Islet precursor cell (in vitro differentiated cells): ENCODE data around the gene AIG1.
A peak's percentile ranks its signal among the peaks of the same experiment; 100 is the strongest.
"Not testable (repeated sequence)": the region's sequence is repeated elsewhere in the genome, so short reads cannot be mapped to it uniquely, and the experiment has no call there.

Experiments used
- DNase-seq: peaks from one replicate; pipeline ENCODE4 v3.0.0-alpha.2; 2018

Gene AIG1

DNA sequence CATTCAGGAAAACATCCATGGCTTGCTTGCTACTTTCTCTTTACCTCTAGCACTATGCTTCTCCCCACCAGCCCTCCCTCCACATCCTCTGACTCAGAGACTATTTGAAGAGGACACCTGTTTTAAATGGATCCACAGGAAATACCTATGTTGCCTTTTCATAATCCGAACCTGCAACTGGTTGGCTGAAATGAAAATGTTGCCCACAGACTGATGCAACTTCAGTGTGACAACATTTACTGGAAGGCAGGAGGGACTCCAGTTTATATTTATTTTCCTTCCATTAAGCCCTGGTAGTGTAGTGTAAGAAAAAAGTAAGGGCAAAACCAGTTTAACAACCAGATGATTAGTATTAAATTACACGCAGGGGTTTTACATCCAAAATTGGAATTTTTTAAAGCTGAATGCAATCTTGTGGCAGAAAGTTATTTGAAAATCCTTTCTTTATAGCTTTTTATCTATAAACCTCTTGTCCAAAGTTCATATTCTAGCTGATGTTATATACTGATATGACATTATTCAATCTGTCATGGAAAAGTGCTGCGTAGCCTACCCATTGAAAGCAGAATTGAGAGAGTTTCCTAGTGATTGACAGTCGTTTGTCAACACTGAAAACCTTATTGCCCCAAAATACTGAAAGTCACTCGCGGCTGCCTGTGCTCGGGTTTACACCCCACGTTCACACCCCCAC, 881 bp upstream of the AIG1 start:
- DNase-seq, result peak; percentile 75

GRCh38 chr6:143060354-143060805, 309 bp upstream of the AIG1 start:
- DNase-seq, result peak; percentile 92

- no peak for DNase-seq
Observed at GRCh38 chr6:143061597-143062385, 1.1 kb downstream of the AIG1 start.

GRCh38 chr6:143062551-143062950, 1.9 kb downstream of the AIG1 start:
- DNase-seq, result no peak

DNA sequence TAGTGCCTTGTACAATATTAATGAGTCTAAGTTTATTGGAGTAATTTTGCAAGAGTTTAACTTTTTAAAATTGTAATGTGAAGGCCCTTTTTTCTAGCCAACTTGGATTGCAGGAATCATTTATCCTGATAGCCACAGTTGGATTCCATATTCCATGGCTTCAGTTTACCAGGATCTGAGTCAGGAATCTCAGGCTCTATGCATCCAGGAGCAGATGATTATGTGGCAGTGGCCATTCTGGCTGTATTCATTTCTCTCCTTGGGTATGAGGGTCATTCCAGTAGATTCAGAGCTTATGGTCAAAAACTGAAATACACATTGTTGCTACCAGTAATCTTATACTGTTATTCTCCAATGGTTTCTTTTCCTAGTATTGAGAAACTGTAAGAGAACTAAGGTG, 2.9 kb downstream of the AIG1 start:
- no peak for DNase-seq

- no peak for DNase-seq
Observed at GRCh38 chr6:143064271-143064670, 3.6 kb downstream of the AIG1 start.

GRCh38 chr6:143064951-143065683, 4.4 kb downstream of the AIG1 start:
- DNase-seq, result peak; percentile 69

DNA sequence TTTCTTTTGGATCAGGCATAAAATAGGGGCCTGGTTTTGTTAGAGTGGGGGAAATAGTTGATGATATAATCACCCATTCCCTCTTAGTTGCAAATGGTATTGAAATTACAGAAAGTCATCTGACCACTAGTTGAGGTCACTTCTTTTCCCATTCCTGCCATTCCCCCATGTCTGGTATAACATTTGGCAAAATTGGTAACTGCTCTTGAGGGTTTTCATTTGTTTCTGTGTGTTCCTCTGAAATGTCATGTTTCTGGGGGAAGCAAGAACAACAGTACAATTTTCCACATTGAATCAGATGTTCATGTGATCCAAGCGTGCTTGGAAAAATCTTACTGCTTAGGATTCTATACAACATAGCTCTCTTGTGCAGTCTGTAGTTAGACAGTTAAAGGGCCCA, 7.3 kb downstream of the AIG1 start:
- no peak for DNase-seq

- DNase-seq, result no peak
Observed at GRCh38 chr6:143074101-143074500, 13.4 kb downstream of the AIG1 start.

GRCh38 chr6:143074670-143075318, 14.1 kb downstream of the AIG1 start:
- DNase-seq, result no peak

GRCh38 chr6:143078468-143079324, 18.0 kb downstream of the AIG1 start:
- no peak for DNase-seq

- no peak for DNase-seq
Observed at GRCh38 chr6:143079325-143079640, 18.6 kb downstream of the AIG1 start.

GRCh38 chr6:143082274-143082673, 21.6 kb downstream of the AIG1 start:
- DNase-seq, result not testable (repeated sequence)

DNA sequence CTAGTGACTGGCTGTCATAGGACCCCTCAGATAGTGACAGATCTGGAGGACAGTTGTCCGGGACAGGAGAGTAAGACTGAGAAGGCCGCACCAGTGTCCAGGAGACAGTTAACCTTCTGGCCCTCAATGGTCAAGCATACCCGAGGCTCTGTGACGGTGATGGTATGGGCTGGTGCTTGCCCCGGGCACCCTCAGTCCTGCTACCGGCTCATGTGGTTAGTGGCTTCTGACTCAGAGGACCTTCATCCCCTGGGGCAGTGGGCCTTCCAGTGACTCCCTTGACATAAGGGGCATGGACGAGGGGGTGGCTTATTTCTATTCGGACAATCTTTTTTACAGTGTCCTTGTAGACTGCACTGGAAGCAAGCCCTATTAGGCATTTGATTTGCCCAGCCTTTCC, 23.3 kb downstream of the AIG1 start:
- peak; percentile 59 for DNase-seq

DNA sequence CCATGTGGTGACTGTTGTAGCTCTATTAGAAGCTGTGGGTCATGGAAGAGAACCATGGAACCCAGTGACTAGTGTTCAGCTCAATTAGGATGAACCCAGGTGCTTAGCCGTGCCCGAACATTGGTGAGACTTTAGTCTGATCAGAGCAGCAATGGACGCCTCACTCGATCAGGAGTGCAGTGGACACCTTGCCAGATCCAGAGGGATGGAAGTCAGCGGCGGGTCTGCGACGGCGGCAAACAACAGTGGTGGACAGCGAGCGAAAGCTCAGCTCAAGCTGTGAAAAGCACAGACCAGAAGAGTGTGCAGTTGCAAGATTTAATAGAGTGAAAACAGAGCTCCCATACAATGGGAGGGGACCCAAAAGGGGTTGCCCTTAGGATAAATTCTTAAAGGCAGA, 26.6 kb downstream of the AIG1 start:
- not testable (repeated sequence) for DNase-seq

DNA sequence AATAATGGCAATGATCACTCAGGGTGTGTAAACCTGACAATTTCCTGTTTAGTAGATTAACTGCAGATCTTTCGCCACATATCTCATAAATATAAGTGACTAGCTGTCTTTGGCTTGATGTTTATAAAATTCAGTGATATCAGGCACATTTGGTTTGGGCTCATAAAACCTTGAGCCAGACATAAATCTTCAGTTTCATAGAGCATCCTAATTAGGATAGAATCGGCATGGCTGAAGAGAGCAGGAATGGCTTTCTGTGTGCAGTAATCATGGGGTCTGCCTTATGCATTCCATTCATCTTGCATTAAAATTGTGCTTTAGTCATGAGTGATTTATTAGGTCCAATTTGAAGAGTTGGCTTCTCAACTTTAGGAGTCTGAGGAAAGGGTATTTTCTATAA, 27.2 kb downstream of the AIG1 start:
- DNase-seq, result no peak

DNA sequence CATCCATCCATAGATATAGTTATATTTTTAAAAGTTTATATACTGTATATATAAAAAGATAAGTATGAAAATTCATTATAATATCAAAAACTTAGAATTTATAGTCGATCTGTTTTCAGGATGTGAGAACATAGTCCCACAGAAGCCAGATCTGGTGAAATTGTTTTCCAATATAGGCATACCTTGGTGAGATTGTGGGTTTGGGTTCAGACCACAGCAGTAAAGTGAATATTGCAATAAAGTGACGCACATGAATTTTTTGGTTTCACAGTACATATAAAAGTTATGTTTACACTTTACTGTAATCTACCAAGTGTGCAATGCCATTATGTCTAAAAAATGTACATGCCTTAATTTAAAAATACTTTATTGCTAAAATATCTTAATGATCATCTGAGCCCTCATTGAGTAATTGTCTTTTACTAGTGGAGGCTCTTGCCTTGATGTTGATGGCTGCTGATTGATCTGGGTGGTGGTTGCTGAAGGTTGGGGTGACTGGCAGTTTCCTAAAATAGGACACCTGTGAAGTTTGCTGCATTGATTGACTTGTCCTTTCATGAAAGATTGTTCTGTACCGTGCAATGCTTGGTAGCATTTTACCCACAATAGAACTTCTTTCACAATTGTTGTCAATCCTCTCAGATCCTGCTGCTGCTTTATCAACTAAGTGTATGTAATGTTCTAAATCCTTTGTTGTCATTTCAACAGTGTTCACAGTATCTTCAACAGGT, 29.8 kb downstream of the AIG1 start:
- DNase-seq, result no peak

DNA sequence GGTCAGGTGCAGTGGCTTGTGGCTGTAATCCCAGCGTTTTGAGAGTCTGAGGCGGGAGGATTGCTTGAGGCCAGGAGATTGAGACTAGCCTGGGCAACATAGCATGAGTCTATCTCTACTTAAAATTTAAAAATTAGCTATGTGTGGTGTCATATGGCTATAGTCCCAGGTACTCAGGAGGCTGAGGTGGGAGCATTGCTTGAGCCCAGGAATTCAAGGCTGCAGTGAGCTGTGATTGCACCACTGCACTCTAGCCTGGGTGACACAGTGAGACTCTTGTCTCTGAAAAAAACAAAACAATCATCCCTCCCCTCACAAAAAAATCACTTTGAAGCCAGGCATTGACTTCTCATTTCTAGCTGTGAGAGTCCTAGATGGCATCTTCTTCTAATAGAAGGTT, 32.1 kb downstream of the AIG1 start:
- no peak for DNase-seq

DNA sequence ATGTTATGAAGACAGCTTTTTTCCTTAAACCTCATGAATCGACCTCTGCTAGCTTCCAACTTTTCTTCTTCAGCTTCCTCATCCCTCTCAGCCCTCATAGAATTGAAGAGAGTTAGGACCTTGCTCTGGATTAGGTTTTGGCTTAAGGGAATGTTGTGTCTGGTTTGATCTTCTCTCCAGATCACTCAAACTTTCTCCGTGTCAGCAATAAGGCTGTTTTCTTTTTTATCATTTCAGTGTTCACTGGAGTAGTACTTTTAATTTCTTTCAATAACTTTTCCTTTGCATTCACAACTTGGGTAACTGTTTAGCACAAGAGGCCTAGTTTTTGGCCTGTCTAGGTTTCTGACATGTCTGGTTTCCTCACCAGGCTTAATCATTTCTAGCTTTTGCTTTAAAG, 32.6 kb downstream of the AIG1 start:
- no peak for DNase-seq

DNA sequence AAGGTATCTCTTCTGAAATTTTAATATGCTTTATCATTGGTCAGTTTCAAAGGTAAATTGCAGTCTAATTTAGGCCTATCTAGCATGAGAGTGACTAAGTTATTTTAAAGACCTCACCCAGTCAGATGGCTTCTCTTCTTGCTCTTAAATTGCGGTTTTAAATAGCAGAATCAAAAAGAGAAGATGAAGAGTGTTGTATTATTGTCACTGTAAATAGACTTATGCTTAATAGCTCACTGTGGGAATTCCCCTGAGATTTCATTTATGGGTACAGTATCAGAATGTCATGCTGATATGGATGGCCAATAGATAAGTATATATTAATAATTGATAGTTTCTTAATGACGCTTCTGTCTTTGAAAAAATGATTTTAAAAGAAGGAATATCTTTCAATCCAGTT, 35.7 kb downstream of the AIG1 start:
- DNase-seq, result no peak

DNA sequence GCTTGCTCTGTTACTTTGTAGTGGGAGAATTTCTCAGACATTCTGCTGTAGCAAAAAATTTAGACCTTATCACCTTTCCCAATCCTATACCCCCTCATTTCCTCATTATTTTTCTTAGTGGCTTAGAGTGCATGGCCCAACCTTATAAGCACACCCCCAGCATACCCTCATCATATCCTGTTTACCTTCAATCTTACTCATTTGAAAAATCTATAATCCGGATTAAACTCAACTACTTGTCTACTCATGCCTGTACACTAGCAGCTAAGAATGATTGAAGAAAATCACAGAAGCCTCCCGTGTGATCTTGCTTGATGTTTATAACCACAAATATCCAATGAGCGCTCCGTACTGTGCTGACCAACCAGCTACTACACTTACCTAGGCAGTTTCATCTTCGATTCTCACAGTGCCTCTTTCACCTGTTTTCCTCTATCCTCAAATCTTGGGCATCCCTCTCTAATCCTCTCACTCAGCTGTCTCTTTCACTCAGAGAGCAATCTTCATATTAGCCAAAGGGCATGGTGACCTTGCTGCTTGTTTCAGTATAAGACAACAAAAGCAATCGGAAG, 36.6 kb downstream of the AIG1 start:
- DNase-seq, result no peak
